ELR (cell line): ENCODE data around the gene KLHL3.

Experiments used
- DNase-seq: peaks from one replicate; pipeline ENCODE4 v3.0.0-alpha.2; 2015; ENCODE audit warnings: low read depth

KLHL3 gene

GRCh38 chr5:137747848-137748247 lies 12.0 kb upstream of the KLHL3 start:
- no peak for DNase-seq

DNA sequence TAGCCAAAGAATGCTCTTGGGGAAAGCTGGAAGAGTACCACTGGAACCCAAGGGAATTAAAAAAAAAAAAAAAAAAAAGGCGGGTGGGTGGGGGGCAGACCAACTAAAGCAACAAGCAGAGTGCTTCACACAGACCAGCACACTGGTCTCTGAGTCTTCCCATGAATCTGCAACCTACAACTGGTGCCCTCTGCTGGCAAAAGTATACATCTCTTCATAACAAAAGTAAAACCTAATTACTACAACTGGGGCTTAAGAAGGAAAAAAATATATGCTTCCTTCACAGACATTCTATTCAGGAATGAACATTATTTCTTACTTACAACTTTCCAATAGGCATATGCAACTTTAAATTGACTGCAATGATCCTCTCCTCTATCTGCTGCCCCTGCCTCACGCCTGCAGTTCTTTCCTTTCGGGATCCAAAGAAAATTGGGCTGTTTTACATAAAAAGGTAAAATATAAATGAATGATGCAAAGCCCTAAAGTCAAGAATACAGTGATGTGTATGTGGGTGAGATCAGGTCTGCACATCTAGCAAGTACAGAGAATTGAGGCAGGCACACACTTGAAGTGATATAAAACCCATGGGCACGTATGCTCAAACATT lies 7.2 kb upstream of the KLHL3 start:
- DNase-seq = peak; percentile 80

DNA sequence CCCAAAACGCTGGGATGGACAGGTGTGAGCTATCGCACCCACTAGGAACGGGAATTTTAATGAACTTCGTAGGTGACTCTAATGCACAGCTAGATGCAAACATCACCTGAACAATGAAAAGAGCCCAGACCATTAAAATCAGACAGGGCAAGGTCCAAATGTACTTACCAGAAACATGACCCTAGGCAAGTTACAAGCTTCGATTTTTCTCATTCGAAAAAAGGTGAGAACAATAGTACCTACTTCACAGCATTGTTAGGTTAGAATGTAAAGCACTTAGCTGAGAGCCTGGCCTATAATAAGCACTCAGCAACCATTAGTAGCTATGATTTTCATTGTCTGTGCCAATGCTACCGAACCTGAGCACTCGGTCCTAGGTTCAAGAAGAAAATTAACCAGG lies 5.8 kb upstream of the KLHL3 start:
- no peak for DNase-seq

DNA sequence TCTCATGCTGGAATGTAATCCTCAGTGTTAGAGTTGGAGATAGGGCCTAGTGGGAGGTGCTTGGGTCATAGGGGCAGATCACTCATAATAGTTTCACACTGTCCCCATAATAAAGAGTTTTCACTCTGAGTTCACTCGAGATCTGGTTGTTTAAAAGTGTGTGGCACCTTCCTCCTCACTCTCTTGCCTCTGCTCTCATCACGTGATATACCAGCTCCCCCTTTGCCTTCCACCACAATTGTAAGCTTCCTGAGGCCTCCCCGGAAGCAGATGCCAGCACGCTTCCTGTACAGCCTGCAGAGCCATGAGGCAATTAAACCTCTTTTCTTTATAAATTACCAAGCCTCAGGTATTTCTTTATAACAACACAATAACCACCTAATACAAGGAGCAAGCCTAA lies 3.8 kb upstream of the KLHL3 start:
- no peak for DNase-seq

- no peak for DNase-seq
Measured at GRCh38 chr5:137738947-137739346, 3.1 kb upstream of the KLHL3 start.

GRCh38 chr5:137737349-137738131 lies 1.7 kb upstream of the KLHL3 start:
- peak; percentile 90 for DNase-seq

- no peak for DNase-seq
Measured at GRCh38 chr5:137736496-137736895, 607 bp upstream of the KLHL3 start.

GRCh38 chr5:137734962-137735554 lies 831 bp downstream of the KLHL3 start:
- DNase-seq = peak; percentile 50

DNA sequence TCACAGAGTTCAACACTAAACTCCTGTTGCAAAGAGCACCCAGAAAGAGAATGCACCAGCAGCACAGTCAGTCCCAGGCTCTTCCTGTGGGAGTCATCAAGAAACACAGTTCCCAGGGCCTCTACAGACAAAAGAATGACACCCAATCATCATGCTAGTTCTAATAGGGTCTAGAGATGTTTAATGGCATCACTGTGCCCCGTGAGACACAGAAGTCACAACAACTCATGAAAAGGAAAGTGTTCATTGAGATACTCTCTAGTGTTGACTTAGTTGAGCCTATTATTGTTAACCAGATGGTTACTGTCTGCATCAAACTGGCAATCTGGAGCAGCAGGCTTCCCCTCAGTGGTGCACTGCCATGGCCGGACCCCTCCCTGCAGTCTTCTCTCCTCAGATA lies 1.6 kb downstream of the KLHL3 start:
- peak; percentile 45 for DNase-seq

- DNase-seq = no peak
Measured at GRCh38 chr5:137733922-137734321, 2.0 kb downstream of the KLHL3 start.

GRCh38 chr5:137733006-137733405 lies 2.9 kb downstream of the KLHL3 start:
- no peak for DNase-seq

- peak; percentile 17 for DNase-seq
Measured at GRCh38 chr5:137731176-137731575, 4.7 kb downstream of the KLHL3 start.

DNA sequence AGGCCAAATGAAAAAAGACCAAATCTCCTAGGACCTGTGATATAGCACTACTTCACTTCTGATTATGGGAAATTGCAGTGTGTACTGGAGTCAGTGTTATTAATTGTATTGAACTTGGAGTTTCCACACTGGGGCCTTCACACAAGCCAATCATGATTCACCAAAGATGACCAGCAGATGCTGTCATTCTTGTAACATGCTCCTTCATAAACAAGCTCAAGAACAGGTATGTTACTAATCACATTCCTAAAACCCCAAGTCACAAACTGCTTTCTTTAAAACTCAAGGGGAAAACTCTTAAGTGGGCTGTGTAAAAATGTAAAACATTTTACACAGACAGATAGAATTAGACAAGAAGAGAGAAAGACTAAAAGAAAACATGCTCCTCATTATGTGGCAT lies 5.6 kb downstream of the KLHL3 start:
- peak; percentile 83 for DNase-seq

DNA sequence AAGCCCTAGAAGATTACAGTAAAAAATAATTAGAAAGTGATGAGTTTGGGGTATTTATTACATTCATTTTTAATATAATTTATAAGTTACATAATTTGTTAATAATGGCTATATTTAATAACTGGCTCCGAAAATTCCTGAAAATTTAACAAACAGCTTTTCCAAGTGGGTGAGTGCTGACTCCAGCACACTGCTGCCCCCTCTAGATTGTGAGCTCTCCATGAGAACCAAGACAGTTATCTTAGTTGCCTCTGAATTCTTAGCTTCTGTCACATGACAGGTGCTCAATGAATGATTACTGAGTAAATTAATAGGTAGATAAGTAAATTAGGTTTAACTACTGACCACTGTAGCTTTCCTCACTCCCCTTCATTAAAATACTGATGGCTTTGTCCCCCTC lies 7.8 kb downstream of the KLHL3 start:
- DNase-seq = no peak

GRCh38 chr5:137727623-137728022 lies 8.3 kb downstream of the KLHL3 start:
- no peak for DNase-seq

DNA sequence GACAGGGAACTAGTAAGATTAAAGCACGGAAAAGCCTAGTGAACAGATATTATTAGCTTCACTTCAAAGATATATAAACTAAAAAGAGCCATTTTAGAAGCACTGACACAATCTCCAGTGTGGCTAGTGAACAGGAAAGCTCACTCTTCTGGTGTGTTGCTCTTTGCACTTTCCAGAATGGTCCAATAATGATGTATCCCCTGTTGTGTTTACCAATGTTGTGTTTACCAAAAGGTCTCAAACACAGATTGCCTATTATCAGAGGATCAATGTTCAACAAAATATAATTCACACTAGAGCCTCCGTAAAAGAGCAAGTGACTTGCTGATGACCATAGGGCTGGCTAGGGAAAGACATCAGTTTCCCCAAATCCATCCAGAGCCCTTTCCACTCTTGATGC lies 11.6 kb downstream of the KLHL3 start:
- DNase-seq = no peak

GRCh38 chr5:137718611-137719010 lies 17.3 kb downstream of the KLHL3 start:
- DNase-seq = no peak

DNA sequence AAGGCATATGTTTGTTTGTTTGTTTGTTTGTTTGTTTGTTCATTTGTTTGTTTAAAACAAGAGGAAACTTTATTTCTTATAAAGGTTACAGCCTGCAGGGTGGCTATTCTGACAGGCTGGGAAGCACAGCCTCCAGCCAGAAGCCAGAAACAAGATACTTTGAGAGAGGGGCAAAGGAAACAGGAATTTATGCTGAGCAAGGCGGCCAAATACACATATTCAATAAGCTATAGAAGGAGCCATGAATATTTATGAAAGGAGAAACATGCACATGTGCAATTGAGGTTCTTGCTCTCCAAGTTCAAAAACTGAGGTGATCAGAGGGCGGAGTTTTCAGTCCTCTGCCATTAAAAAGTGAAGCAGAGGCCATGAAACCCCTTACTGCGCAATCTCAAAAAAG lies 19.6 kb downstream of the KLHL3 start:
- no peak for DNase-seq

- DNase-seq = no peak
Measured at GRCh38 chr5:137715456-137715855, 20.4 kb downstream of the KLHL3 start.

DNA sequence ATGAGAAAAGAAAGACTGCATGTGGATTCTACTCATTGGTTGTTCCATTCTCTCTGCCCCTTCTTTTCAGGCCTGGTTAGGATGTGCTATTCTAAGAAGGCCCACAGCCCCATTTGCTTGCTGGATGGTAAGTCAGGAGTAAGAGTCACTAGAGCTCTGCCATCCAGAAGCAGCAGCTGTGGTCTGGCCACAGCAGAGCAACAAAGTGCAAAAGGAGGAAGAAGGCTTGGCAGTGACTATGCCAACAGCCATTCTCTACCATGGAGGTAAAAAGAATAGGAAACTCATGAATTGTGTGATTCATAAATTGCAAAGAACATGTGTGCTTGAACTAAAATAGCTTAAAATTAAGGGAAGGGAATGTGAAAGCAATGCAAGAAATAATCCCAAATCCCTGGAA lies 20.9 kb downstream of the KLHL3 start:
- no peak for DNase-seq

DNA sequence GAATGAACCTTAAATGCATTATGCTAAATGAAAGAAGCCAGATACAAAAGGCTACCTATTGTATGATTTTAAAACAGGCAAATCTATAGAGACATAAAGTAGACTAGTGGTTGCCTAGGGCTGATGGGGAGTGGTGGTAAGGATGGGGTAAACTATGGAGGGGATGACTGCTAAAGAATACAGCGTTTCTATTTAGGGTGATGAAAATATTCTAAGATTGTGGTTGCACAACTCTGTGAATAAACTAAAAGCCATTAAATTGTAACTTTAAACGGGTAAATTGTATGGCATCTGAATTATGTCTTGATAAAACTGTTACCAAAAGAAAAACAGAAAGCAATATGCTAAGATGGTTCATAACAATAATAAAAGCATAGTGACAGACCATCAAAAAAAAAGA lies 21.4 kb downstream of the KLHL3 start:
- DNase-seq = no peak

- no peak for DNase-seq
Measured at GRCh38 chr5:137712139-137712667, 23.7 kb downstream of the KLHL3 start.

- DNase-seq = peak; percentile 40
Measured at GRCh38 chr5:137710086-137710485, 25.8 kb downstream of the KLHL3 start.
